Endothelial cell of hepatic sinusoid (primary cell): ENCODE data around the gene SSH3.

Source experiments
- in situ Hi-C: cut with HindIII; loops from 2 replicates; pipeline ENCODE4 v1.10.0; 2017; ENCODE audit warnings: low sequenced_read_pairs

The SSH3 gene

GRCh38 chr11:67279589-67280340, 23.6 kb upstream of the SSH3 start:
- in situ Hi-C loops = no loop called here

GRCh38 chr11:67280341-67280787, 23.0 kb upstream of the SSH3 start:
- in situ Hi-C loops = no loop called here

- in situ Hi-C loops = no loop called here
These were observed 22.4 kb upstream of the SSH3 start for GRCh38 chr11:67280788-67281551.

GRCh38 chr11:67281552-67282150, 21.7 kb upstream of the SSH3 start:
- in situ Hi-C loops = no loop called here

- in situ Hi-C loops = no loop called here
These were observed 21.0 kb upstream of the SSH3 start for GRCh38 chr11:67282155-67282875.

- in situ Hi-C loops = no loop called here
These were observed 20.4 kb upstream of the SSH3 start for GRCh38 chr11:67282876-67283371.

- in situ Hi-C loops = no loop called here
These were observed 19.8 kb upstream of the SSH3 start for GRCh38 chr11:67283481-67283963.

- in situ Hi-C loops = no loop called here
These were observed 18.4 kb upstream of the SSH3 start for GRCh38 chr11:67284811-67285540.

GRCh38 chr11:67285541-67286498, 17.5 kb upstream of the SSH3 start:
- in situ Hi-C loops = no loop called here

GRCh38 chr11:67286621-67287333, 16.6 kb upstream of the SSH3 start:
- in situ Hi-C loops = no loop called here

GRCh38 chr11:67287355-67288197, 15.8 kb upstream of the SSH3 start:
- in situ Hi-C loops = no loop called here

GRCh38 chr11:67288198-67288451, 15.2 kb upstream of the SSH3 start:
- in situ Hi-C loops = no loop called here

GRCh38 chr11:67288452-67289225, 14.7 kb upstream of the SSH3 start:
- in situ Hi-C loops = no loop called here

- in situ Hi-C loops = no loop called here
These were observed 14.1 kb upstream of the SSH3 start, which contains the start of gene ANKRD13D for GRCh38 chr11:67289226-67289650. Gene ANKRD13D (plus strand): TSS chr11:67289303. CDS start chr11:67289461, 158 bp downstream.

- in situ Hi-C loops = no loop called here
These were observed 13.5 kb upstream of the SSH3 start for GRCh38 chr11:67289651-67290479.

- in situ Hi-C loops = no loop called here
These were observed 12.5 kb upstream of the SSH3 start for GRCh38 chr11:67290801-67291200.
